Measurements from ENCODE around the gene PADI3.
A peak's percentile ranks its signal among the peaks of the same experiment; 100 is the strongest.

PADI3 gene

GRCh38 chr1:17307946-17308345 lies 59.0 kb downstream of the PADI3 start, which contains the start of gene PADI4:
Gene PADI4 (plus strand): TSS chr1:17308197. CDS start chr1:17308223, 26 bp downstream.
- no peak for DNase-seq (ENCODE audit: low read depth)
- no peak for TF ChIP-seq CTCF (conservative IDR thresholded peaks at IDR 0.05; ENCODE audit: low read length)
- no peak within 1 kb of the TSS for H3K4me3 ChIP-seq (ENCODE audit: low read length)

- no peak for DNase-seq (ENCODE audit: low read depth)
- no peak for TF ChIP-seq CTCF (conservative IDR thresholded peaks at IDR 0.05; ENCODE audit: low read length)
These were observed 59.7 kb downstream of the PADI3 start for GRCh38 chr1:17308593-17308992.

GRCh38 chr1:17309426-17310067 lies 60.6 kb downstream of the PADI3 start:
- no peak overlapping the region for H3K4me3 ChIP-seq (ENCODE audit: low read length)
- TF ChIP-seq CTCF (conservative IDR thresholded peaks at IDR 0.05; ENCODE audit: low read length): no peak
- DNase-seq (ENCODE audit: low read depth): no peak

More at GRCh38 chr1:17308593-17308992, 59.7 kb downstream of the PADI3 start:
- H3K4me3 ChIP-seq (ENCODE audit: low read length): no peak overlapping the region

GRCh38 chr1:17310068-17310640 lies 61.3 kb downstream of the PADI3 start:
- TF ChIP-seq CTCF (conservative IDR thresholded peaks at IDR 0.05; ENCODE audit: low read length): no peak
- DNase-seq (ENCODE audit: low read depth): no peak
- H3K4me3 ChIP-seq (ENCODE audit: low read length): no peak overlapping the region

GRCh38 chr1:17313530-17314309 lies 64.8 kb downstream of the PADI3 start:
- no peak overlapping the region for H3K4me3 ChIP-seq (ENCODE audit: low read length)
- no peak for DNase-seq (ENCODE audit: low read depth)
- no peak for TF ChIP-seq CTCF (conservative IDR thresholded peaks at IDR 0.05; ENCODE audit: low read length)

GRCh38 chr1:17314491-17314971 lies 65.6 kb downstream of the PADI3 start:
- H3K4me3 ChIP-seq (ENCODE audit: low read length): no peak overlapping the region
- DNase-seq (ENCODE audit: low read depth): peak; percentile 19
- TF ChIP-seq CTCF (conservative IDR thresholded peaks at IDR 0.05; ENCODE audit: low read length): no peak
